T-helper 1 cell treated with Interleukin-12 subunit alpha and Interleukin-12 subunit beta and Interleukin-4 antibody, amounts not matched to agents 30 ng/mL and 1 ng/mL, for 36 hours (primary cell): ENCODE data around the gene DLG2. TPM values are rescaled to one million over a fixed set of nuclear protein-coding genes. Genes with fewer than 3 reads are reported as not detected.

Experiments
- intact Hi-C: fragments of 100-400 bp; cut with micrococcal nuclease; formaldehyde crosslinking; loops from one replicate; pipeline ENCODE4 v1.15.1; 2024
- total RNA-seq: library from RNA; stranded (reverse); gene quantifications from 2 replicates; pipeline ENCODE4 v1.2.3, GENCODE V29; 2022

DLG2 gene
- total RNA-seq, 1 donor from 2014 or later, result 0.88 TPM

DNA sequence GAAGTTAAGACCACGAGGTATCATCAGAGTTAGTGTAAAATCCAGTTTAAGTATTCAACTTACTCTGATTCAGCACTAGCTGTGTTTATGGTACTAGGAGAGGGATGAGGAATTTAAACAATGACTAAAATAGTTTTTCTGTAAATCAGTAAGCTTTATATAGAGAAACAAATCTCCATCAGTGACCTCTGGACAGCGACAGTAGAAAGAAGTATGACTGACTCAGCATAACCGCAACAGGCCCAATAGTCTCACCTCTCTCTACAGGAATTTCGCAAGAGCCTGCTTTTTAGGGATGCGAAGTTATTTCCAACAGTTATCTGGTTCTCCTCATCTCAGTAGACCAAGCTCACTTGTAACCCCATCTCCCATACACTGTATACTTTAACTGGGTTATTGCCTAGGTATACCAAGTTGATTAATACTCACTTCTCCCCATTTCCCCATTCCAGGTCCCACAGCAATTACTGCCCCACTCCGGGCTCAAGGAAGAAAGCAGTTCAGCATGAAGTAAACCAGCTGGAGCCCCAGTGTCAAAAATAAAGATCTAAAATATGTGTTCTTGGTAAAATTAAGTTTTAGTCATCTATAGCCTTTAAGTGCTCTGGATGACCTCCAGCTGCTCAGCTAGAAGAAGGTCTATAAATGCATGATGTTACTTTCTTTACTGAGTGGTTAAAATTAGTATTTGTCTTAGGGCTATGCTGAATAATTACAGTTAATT lies 1570.3 kb downstream of the DLG2 start:
- intact Hi-C loops, result no loop called here

DNA sequence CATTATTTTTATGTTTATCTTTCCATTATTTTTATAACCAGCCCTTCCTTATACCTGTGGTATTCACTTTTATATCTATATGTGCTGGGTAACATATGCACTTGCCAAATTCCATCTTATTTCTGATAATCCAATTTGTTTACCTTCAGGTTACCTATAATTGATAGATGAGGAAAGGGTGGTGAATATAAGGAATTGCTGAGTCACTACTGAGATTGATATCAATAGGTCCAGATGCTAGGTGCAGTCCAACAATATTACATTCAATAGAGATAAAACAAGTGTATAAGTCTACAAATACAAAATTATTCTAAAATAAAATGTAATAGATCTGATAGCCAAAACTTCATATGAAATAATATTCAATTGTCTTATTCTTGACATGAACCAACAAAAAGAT lies 1582.0 kb downstream of the DLG2 start:
- intact Hi-C loops, result no loop called here

DNA sequence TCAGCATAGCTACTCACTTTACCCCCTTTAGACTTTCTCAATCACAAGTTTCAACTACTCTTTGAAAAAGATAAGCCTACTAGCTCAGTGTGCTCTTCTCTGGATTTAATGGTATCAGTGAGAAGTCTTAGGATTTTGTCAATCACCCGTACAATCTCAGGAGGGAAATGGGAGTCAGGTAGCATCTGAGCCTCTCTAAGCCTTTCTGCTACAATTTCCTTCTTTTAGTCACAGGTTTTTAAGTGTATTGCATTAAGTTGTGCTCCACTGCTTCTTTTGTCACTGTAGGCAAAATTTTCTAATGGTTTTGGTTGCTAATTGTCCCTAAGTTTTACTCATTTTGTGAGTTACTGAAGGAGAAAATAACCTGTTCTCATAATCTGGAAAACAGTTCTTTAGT lies 1582.4 kb downstream of the DLG2 start:
- intact Hi-C loops, result no loop called here

DNA sequence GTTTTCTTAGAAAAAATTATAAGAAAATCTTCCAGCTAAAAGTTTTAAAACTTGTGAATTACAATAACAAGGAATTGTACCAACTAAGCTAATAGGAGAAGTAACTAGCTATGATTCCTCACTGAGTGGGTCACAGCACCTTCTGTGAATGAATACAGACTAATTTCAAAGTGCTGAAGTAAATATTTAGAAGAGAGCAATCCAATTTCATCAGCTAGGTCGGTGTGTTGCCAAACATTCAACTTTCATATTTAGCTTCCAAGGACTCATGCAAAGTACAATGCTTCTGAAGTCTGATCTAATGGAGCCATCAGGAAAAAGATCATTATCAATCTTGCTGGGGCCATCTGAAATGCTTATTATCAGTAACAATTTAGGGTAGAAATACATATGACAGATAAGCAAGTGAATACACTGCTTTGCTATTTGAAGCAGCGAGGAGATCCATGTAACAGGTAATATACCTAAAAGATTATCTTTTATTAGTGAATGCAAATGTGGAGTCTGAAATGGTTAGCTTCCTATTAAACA lies 1590.4 kb downstream of the DLG2 start:
- intact Hi-C loops, result no loop called here

DNA sequence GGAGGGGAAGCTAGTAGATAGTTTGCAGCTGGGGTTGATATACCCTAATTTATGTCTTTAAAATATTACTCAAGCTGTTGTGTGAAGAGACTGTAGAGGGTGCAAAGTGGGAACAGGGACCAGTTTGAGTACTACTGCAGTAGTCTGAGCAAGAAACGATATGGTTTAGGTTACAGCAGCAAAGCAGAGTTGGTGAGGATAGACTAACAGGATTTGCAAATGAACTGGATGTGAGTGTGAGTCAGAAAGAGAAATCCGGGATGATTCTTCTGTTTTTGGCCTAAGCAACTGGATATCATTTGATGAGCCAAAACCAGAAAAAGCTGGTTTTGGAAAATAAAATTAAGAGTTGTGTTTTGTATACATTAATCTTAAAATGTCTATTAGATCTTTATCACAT lies 1591.5 kb downstream of the DLG2 start:
- intact Hi-C loops, result no loop called here

DNA sequence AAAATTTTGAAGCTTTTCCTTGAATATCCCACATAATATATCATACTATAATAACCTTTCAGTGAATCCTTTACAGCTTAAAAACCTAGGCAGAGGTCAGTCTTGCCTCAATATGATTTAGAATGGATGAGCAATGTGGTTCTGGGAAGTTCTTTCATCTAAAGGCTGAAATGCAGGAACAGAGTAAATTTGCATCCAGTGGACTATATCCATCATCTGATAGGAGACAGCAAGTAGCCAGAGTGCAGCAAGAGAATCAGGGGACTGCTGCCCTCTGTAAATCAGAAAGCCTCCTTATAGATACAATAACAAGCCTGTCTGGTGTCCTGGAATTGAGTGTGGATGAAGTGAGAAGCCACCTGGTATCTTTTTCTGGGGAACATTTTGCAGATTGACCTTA lies 1592.7 kb downstream of the DLG2 start:
- intact Hi-C loops, result no loop called here

DNA sequence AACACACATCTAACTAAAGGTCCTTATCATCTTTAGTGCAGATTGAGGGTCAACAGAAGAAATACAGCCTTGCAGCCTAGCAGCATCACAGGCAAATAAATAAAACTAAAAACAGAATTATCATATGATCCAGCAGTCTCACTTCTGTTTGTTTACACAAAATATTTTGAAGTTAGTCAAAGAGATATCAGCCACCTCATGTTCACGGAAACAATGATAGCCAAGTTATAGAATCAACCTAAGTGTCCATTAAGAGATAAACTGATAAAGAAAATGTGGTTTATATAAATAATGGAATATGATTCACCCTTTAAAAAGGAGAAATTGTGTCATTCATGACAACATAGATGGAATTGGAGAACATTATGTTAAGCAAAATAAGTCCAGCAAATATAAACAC lies 1602.9 kb downstream of the DLG2 start:
- intact Hi-C loops, result no loop called here

DNA sequence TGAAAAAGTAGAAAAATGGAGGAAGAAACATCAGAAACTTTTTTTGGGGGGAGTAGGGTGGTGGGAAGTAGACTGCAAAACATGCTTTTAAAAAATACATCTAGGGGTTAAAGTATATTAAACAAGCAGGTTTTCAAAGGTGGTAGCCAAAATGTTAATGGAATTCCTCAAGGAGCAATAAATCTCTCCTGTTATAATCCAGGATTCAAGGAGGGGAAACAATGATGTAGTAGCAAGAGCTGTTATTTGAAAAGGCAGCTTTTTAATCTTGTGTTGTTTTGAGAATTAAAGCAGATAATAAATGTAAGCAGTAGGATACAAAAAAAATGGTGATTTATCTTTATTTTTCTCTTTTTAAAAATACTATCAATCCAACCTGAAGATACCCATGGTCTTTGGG lies 1604.4 kb downstream of the DLG2 start:
- intact Hi-C loops, result no loop called here

DNA sequence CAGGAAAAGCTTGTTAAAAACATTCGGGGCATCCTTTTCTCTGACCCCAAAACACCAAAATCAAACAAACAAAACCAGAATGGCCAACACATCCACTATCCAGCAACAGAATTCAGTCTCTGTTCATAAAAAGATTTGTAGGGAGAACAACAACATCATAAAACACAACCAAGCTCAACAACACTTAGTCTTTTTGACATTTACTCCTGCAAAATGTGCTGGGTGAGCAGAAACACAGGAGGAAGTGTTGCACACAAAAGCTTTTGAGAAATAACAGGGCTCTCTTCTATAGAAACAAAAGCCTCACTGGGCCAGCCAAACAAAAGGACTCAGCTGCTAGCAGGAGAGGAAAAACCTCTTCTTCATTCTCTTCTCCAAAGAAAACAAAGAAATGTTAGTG lies 1604.9 kb downstream of the DLG2 start:
- intact Hi-C loops, result no loop called here

DNA sequence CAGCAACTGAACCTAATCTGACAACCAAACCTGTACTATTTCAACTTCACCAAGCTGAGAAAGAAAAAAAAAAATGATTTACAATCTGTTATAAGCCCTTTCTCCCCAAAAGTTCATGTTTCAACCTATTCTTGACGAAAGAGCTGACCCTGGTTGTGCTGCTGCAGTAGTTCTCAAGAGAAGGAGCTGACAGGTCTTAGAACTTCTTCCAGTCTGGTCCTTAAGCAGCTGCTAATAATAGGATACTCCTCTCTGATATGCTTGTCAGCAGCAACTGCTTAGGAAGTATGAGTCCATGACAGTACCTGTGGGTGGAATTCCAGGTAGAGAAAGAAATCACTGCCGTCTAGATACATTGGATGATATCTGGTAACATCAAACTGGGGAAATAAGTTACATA lies 1605.9 kb downstream of the DLG2 start:
- intact Hi-C loops, result no loop called here

DNA sequence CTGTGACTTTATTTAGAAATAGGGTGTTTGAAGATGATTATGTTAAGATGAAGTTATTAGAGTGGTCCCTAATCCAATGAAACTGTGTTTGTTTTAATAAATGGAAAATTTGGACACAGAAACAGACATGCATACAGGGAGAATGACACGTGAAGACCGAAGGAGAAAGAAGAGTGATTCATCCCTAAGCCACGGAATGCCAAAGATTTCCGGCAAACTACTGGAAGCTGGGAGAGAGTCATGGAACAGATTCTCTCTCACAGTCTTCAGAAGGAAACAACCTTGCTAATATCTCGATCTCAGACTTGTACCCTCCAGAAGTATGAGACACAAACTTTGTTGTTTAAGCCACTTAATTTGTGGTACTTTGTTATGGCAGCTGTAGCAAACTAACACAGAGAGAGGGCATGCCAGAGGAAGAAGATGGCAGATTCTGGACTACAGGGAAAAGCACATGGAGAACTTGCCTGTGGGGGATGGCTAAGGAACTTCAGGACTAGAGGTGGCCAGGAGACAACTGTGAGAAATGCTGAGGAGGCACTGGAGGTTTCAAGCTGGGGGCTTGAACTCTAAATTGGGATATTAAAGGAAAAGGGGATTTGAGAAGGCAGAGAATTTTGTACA lies 1607.5 kb downstream of the DLG2 start:
- intact Hi-C loops, result no loop called here

DNA sequence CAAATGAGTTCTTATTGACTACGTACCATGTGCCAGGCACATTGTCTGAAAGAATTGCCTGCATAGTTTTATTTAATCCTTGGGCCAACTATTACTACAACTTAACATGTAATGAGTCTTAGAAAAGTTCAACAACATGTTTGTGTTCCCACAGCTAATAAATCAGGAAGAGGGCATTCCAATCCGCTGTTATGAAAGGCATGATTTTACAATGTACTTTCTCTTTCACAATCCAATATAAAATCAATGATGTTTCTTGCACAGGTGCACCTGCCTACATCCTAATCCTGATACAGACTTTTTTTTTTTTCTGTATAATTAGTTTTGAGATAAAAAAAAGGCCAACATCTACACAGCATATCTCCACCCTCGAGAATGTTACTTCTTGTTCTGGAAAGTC lies 1612.6 kb downstream of the DLG2 start:
- intact Hi-C loops, result no loop called here

DNA sequence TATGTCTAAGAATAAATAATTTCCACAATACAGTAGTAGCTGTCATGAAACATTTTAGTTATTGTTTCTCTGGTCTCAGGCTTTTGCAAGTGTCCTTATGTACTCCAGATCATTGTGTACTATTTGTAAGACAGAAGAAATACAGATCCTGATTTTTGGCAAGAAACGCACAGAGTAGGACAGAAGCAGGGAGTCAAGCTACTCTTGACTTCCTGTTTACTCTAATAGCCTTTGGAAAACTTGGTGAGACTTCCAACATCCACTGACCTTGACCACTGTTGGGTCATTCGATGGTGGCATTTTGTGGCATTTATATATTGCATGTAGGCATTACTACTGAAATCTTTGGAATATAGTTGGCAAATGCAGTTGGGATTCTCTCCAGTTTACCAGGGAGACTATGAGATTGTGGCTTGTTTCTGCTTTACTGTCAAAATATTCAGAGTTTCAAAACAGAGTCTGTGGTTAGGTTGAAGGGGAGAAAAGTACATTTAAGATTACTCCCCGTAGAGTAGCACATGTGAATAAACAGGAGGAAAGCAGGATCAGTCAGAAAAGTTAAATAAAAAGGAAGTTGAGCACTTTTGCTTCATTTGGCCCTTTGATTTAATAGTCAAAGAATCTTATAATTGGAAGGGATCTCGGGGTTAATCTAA lies 1614.8 kb downstream of the DLG2 start:
- intact Hi-C loops, result no loop called here

DNA sequence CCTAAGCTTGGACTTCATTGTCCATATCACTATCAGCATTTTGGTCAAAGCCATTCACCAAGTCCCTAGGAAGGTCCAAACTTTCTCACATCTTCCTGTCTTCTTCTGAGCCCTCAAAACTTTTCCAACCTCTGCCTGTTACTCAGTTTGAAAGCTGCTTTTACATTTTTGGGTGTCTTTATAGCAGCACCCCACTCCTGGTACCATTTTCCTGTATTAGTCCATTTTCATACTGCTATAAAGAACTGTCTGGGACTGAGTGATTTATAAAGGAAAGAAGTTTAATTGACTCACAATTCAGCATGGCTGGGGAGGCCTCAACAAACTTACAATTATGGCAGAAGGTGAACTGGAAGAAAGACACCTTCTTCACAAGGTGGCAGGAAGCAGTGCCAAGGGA lies 1624.0 kb downstream of the DLG2 start:
- intact Hi-C loops, result no loop called here

DNA sequence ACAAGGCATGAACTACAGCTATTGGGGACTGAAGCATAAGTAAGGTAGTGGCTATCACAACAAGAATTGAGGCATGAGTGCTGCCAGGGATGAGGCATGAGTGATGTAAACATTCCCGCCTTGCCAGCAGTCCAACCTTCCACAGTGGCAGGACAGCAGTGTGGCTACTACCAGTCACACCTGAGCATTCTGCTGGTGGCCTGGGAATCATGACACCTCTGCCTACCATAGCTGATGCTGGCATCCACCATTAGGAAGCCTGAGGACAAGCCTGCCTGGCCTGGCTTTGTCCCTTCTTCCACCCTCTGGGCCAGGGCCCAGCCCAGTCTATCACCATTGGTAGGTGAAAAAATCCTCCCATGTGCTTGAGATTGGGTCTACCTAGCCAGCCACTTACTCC lies 1628.2 kb downstream of the DLG2 start:
- intact Hi-C loops, result no loop called here

DNA sequence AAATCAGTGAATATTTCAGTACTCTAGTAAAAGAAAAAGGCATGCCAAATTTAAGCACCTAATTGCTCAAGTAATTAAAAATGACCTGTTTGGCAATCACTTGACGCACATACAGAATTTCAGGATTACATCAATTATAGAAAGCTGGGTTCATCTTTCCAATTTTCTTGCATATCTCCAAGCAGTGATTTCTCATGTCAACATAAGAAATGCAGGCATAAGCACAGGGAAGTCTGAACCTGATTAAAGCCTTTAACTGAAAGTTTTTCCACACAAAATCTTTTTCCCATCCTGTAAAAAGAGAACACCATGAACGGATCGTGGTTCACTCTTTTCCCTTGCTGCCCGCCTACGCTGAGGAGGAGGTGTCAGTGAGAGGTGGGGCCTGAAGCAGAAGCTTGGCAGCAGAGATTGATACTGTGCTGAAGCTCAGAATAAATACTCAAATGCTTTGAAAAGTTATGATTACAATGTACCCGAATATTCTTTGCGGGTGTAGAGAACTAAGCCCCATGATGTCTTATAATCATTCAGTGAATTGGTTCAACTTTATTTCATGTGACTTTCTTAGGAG lies 1636.9 kb downstream of the DLG2 start:
- intact Hi-C loops, result no loop called here

DNA sequence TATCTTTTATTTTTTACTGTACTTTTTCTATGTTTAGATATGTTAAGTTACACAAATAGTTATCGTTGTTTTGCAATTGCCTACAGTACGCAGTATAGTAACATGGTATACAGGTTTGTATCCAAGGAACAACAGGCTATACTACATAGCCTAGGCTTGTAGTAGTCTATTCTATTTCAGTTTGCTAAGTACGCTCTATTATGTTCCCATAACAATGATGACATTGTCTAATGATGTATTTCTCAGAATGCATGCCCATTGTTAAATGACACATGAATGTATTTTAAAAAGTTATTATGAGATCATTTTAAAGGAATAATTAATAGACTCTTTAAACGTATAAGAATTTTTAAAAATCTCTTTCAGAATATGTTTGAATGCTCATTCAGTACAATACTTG lies 1644.3 kb downstream of the DLG2 start:
- intact Hi-C loops, result no loop called here

DNA sequence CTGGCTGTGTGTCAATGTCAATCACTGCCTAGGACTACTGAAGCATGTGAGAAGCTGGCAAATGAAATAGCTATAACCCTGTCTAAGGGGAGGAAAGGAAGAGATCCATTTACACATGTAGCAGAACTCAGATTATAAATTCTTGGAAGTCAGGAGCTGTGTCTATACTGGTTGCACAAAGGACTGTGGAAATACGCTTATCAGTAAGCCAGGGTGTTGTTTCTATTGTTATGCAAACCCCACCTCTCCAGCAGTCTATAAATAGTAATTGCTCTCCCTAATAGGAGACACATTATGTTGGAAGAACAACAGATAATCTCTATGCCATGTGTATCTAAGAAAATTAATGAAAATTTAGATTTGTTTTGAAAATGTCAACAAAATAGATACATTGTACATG lies 1647.6 kb downstream of the DLG2 start:
- intact Hi-C loops, result no loop called here

DNA sequence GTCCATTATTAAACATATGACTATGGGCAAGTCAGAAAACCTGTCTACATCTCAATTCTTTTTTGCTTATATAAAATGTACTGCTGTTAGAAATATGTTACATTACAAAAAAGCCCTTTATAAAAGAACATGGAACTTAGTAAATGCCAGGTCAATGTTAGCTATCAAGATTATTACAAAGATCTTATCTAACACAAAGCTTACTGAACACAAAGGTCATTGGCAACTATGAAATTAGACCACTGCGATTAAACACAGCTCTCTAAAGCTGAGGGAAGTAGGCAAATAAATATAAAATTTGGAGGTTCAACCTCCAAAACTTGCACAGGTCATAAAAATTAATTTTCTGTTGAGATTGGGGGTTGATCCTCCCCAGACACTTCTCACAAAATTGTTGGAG lies 1648.2 kb downstream of the DLG2 start:
- intact Hi-C loops, result no loop called here

DNA sequence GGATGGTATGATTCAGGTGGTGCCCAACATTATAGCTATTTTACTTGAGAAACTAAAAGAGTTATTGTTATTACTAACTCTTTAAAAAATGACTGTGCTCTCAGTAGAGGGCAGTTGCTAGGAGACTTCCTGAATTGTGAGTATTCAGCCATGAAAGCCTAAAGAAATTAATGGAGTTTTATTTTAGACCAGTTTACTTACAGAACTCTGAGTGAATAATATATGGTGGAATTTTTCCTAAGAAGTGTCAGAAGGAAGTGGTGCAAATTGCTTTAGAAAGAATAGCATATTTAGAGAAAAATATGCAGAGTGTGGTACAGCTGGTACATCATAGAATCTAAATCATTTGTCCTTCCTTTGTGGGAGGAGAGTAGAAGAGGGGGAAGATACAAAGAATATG lies 1651.1 kb downstream of the DLG2 start:
- intact Hi-C loops, result no loop called here

DNA sequence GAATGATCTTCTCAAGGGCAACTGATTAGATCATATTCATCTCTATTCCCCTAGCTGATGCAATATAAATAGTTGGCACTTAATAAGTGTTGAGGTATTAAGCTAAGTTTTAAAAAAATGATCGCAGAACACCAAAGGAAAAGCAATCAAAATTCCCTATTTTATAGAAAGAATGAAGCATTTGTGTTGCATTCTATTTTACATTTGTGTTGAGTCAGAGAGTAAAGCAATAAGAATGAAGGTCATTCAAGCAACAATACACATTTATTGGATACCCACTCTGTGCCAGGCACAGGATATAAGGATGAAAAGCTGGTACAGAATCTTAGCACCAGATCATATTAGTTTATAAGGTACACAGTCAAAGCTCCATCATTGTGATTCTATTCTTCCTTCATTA lies 1654.6 kb downstream of the DLG2 start:
- intact Hi-C loops, result no loop called here

DNA sequence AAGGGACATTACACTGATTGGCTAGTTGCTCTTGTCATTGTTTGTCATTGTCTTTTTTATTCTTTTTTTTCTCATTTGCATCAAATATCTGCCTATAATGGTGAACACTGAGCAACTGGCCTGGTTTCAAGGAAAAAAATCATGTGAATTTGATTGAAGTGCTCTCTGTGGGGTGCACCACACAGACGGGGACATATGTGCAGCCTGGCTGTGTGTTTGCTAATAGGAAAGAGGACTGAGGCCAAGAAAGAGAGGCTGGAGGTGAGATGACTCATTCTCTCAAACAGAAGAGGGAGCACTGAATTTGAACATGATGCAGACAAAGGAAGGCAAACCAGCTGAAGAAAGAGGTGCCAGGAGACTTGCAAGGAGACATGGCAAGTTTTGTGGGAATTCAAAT lies 1656.1 kb downstream of the DLG2 start:
- intact Hi-C loops, result no loop called here
